WTC11 (cell line): ENCODE data around the gene TMEM35A. TPM values are rescaled to one million over a fixed set of nuclear protein-coding genes. Genes with fewer than 3 reads are reported as not detected.
"Not testable (repeated sequence)": the region's sequence is repeated elsewhere in the genome, so short reads cannot be mapped to it uniquely, and the experiment has no call there.

ENCODE experiments used
- ATAC-seq: fragments of 200-7000 bp; cut with Tn5 transposase; 2 replicates; pipeline ENCODE4 v1.10.0; 2021; ENCODE audit warnings: mild to moderate bottlenecking, moderate library complexity
- CTCF ChIA-PET: fragments of 300-600 bp; sonication (Branson Sonifier 250); formaldehyde crosslinking; loops from one replicate; lab custom pipeline; 2021; ENCODE audit warnings: antibody characterized with exemption; lab: Charles Lee
- POLR2A ChIA-PET: fragments of 350-600 bp; sonication (Branson Sonifier 250); formaldehyde crosslinking; loops from one replicate; lab custom pipeline; 2021; ENCODE audit warnings: antibody characterized with exemption; lab: Charles Lee
- DNase-seq: peaks from one replicate; pipeline ENCODE4 v3.0.0; 2021; ENCODE audit warnings: low spot score
- H3K27ac Mint-ChIP-seq: 2 replicates; pipeline ENCODE4 v1.8.0; 2021; ENCODE audit warnings: mixed read lengths
- H3K27me3 Mint-ChIP-seq: 2 replicates; pipeline ENCODE4 v1.8.0; 2021; ENCODE audit warnings: low read depth, mild to moderate bottlenecking, moderate library complexity, mixed read lengths
- H3K36me3 Mint-ChIP-seq: 2 replicates; pipeline ENCODE4 v1.8.0; 2021; ENCODE audit warnings: mixed read lengths
- H3K4me1 Mint-ChIP-seq: 2 replicates; pipeline ENCODE4 v1.8.0; 2022; ENCODE audit warnings: mixed read lengths
- H3K4me3 Mint-ChIP-seq: 2 replicates; pipeline ENCODE4 v1.8.0; 2021; ENCODE audit warnings: mild to moderate bottlenecking, moderate library complexity, mixed read lengths
- H3K9me3 Mint-ChIP-seq: 2 replicates; pipeline ENCODE4 v1.8.0; 2021; ENCODE audit warnings: mixed read lengths
- ATF1 ChIP-seq: sonication (generic); formaldehyde crosslinking; IDR thresholded peaks from 2 replicates; pipeline ENCODE4 v1.8.1; 2023; ENCODE audit warnings: mild to moderate bottlenecking, moderate library complexity, missing genetic modification reagents
- ATF2 ChIP-seq: sonication (generic); formaldehyde crosslinking; IDR thresholded peaks from 2 replicates; pipeline ENCODE4 v1.8.1; 2022; ENCODE audit warnings: low read depth, missing genetic modification reagents, borderline replicate concordance
- ERG ChIP-seq: fragments of 250-450 bp; sonication (Bioruptor Pico); IDR thresholded peaks from 2 replicates; pipeline ENCODE4 v1.8.0; 2021; ENCODE audit warnings: mild to moderate bottlenecking
- ETV6 ChIP-seq: sonication (generic); formaldehyde crosslinking; IDR thresholded peaks from 2 replicates; pipeline ENCODE4 v1.8.1; 2022; ENCODE audit warnings: mild to moderate bottlenecking, missing genetic modification reagents
- FOXK1 ChIP-seq: sonication (generic); formaldehyde crosslinking; IDR thresholded peaks from 2 replicates; pipeline ENCODE4 v1.8.0; 2022; ENCODE audit warnings: mild to moderate bottlenecking, moderate library complexity, missing genetic modification reagents
- OVOL2 ChIP-seq: fragments of 250-450 bp; sonication (Bioruptor Pico); IDR thresholded peaks from 2 replicates; pipeline ENCODE4 v1.9.0; 2021; ENCODE audit warnings: mild to moderate bottlenecking, borderline replicate concordance
- SP1 ChIP-seq: sonication (generic); formaldehyde crosslinking; conservative IDR thresholded peaks from 2 replicates; pipeline ENCODE4 v1.8.1; 2022; ENCODE audit warnings: missing genetic modification reagents
- ZBTB43 ChIP-seq: sonication (generic); formaldehyde crosslinking; IDR thresholded peaks from 2 replicates; pipeline ENCODE4 v1.8.1; 2023; ENCODE audit warnings: mild to moderate bottlenecking, missing genetic modification reagents
- ZNF281 ChIP-seq: sonication (generic); formaldehyde crosslinking; IDR thresholded peaks from 2 replicates; pipeline ENCODE4 v1.8.0; 2023; ENCODE audit warnings: mild to moderate bottlenecking, missing genetic modification reagents
- ZSCAN18 ChIP-seq: fragments of 250-450 bp; sonication (Bioruptor Pico); IDR thresholded peaks from 2 replicates; pipeline ENCODE4 v2.1.2; 2022; ENCODE audit warnings: mild to moderate bottlenecking, moderate library complexity
- total RNA-seq: library from RNA; stranded (reverse); gene quantifications from 3 replicates; pipeline ENCODE4 v1.2.3, GENCODE V29; 2021

Gene TMEM35A
- total RNA-seq, 1 experiment from 2014 or later = 3.9 TPM

- no peak for TF ChIP-seq ERG
- TF ChIP-seq ATF1 (CRISPR knock-in tag) = no peak
- TF ChIP-seq SP1 (CRISPR knock-in tag) = no peak
- TF ChIP-seq ZNF281 = no peak
These were observed 27.5 kb upstream of the TMEM35A start (continued) for GRCh38 chrX:101051153-101051548.

- peak within 1 kb of the TSS; percentile 76 for H3K4me3 Mint-ChIP-seq
- peaks cover 5% of the 10 kb centered on the region for H3K9me3 Mint-ChIP-seq
- peak within 1 kb of the TSS; percentile 84 for H3K27ac Mint-ChIP-seq
- TF ChIP-seq ATF2 (CRISPR knock-in tag) (no peak), ZBTB43 (CRISPR knock-in tag) (no peak), ETV6 (CRISPR knock-in tag) (no peak), FOXK1 (CRISPR knock-in tag) (0 out of 2 replicates have a peak, but pooled peaks have one; percentile 13), ZSCAN18 (CRISPR knock-in tag) (no peak), OVOL2 (CRISPR knock-in tag) (no peak)
- ATAC-seq (peak; percentile 90), DNase-seq (peak; percentile 57)
- H3K27me3 Mint-ChIP-seq = no peaks in the 10 kb centered on the region
- peaks cover 4% of the 10 kb centered on the region; the same call in 1 of the 2 replicates for H3K36me3 Mint-ChIP-seq
- peaks cover 2% of the 10 kb centered on the region; the same call in 1 of the 2 replicates for H3K4me1 Mint-ChIP-seq
- CTCF ChIA-PET = no interaction called here
- POLR2A ChIA-PET = no interaction called here
These were observed 27.0 kb upstream of the TMEM35A start, which contains the start of gene TRMT2B for GRCh38 chrX:101051549-101052302. Gene TRMT2B, minus strand, starts transcription at chrX:101052111. Its CDS starts 9,822 bp downstream, at chrX:101042289.

- POLR2A ChIA-PET = not testable (repeated sequence)
- CTCF ChIA-PET = interaction anchor here (0.9 kb wide), 1 partner anchor 1779 kb away, joined by 3 read pairs; no protein-coding TSS in a partner anchor
These were observed 22.1 kb upstream of the TMEM35A start for GRCh38 chrX:101056551-101056950.

More at GRCh38 chrX:101056551-101056950, 22.1 kb upstream of the TMEM35A start:
- H3K9me3 Mint-ChIP-seq = peaks cover 10% of the 10 kb centered on the region
- not testable (repeated sequence) for ATAC-seq, H3K36me3 Mint-ChIP-seq, H3K27ac Mint-ChIP-seq, H3K4me3 Mint-ChIP-seq, H3K4me1 Mint-ChIP-seq, H3K27me3 Mint-ChIP-seq, DNase-seq
